ENCODE measurements around the gene TAF5L.

DNA sequence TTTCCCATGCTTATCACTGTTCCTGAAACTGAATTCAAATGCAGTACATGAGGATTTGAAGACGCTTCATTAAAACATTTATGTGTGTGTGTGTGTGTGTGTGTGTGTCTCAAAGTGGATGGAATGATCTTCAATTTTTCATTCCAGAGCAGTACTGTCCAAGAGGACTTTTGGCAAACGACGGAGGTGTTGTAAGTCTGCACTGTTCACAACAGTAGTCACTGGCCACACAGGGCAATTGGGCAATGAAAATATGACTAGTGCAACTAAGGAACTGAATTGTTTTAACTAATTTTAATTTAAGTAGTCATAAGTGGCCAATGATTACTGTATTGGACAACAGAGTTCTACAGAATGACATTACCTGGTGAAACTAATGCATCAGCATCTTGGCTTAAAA, 5.0 kb downstream of the TAF5L start:
- TF ChIP-seq RAD21 (IDR thresholded peaks at IDR 0.05; ENCODE audit: low read length) = no peak
- TF ChIP-seq MAFK (IDR thresholded peaks at IDR 0.05; ENCODE audit: low read depth, low read length) = no peak
- no peak for TF ChIP-seq POLR2A (IDR thresholded peaks at IDR 0.05; ENCODE audit: low read depth, low read length)
- TF ChIP-seq, protein P1, sequence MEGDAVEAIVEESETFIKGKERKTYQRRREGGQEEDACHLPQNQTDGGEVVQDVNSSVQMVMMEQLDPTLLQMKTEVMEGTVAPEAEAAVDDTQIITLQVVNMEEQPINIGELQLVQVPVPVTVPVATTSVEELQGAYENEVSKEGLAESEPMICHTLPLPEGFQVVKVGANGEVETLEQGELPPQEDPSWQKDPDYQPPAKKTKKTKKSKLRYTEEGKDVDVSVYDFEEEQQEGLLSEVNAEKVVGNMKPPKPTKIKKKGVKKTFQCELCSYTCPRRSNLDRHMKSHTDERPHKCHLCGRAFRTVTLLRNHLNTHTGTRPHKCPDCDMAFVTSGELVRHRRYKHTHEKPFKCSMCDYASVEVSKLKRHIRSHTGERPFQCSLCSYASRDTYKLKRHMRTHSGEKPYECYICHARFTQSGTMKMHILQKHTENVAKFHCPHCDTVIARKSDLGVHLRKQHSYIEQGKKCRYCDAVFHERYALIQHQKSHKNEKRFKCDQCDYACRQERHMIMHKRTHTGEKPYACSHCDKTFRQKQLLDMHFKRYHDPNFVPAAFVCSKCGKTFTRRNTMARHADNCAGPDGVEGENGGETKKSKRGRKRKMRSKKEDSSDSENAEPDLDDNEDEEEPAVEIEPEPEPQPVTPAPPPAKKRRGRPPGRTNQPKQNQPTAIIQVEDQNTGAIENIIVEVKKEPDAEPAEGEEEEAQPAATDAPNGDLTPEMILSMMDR (conservative IDR thresholded peaks at IDR 0.05; ENCODE audit: low read depth, low read length) = no peak
- TF ChIP-seq, protein P2, sequence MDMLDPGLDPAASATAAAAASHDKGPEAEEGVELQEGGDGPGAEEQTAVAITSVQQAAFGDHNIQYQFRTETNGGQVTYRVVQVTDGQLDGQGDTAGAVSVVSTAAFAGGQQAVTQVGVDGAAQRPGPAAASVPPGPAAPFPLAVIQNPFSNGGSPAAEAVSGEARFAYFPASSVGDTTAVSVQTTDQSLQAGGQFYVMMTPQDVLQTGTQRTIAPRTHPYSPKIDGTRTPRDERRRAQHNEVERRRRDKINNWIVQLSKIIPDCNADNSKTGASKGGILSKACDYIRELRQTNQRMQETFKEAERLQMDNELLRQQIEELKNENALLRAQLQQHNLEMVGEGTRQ (IDR thresholded peaks at IDR 0.05; ENCODE audit: low read depth, low read length) = no peak
- no peak for TF ChIP-seq SMC3 (IDR thresholded peaks at IDR 0.05; ENCODE audit: low read depth, low read length)
- no peak for TF ChIP-seq RFX5 (IDR thresholded peaks at IDR 0.05; ENCODE audit: low read depth, low read length)
- TF ChIP-seq, protein P3, sequence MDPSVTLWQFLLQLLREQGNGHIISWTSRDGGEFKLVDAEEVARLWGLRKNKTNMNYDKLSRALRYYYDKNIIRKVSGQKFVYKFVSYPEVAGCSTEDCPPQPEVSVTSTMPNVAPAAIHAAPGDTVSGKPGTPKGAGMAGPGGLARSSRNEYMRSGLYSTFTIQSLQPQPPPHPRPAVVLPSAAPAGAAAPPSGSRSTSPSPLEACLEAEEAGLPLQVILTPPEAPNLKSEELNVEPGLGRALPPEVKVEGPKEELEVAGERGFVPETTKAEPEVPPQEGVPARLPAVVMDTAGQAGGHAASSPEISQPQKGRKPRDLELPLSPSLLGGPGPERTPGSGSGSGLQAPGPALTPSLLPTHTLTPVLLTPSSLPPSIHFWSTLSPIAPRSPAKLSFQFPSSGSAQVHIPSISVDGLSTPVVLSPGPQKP (IDR thresholded peaks at IDR 0.05; ENCODE audit: borderline replicate concordance, low read depth, low read length) = no peak
- TF ChIP-seq MAZ (IDR thresholded peaks at IDR 0.05; ENCODE audit: borderline replicate concordance, low read depth, low read length) = no peak
- no peak for TF ChIP-seq FOS (IDR thresholded peaks at IDR 0.05; ENCODE audit: low read depth, low read length)
- peak; percentile 73 for TF ChIP-seq CEBPB (IDR thresholded peaks at IDR 0.05; ENCODE audit: low read depth, low read length)
- TF ChIP-seq RCOR1 (IDR thresholded peaks at IDR 0.05; ENCODE audit: insufficient replicate concordance, low read length) = no peak
- no peak for TF ChIP-seq NFE2L2 (IDR thresholded peaks at IDR 0.05; ENCODE audit: low read depth, low read length)
